Skeletal muscle tissue (tissue), 4 donors: ENCODE results near the gene NSD1. TPM values are rescaled to one million over a fixed set of nuclear protein-coding genes. Genes with fewer than 3 reads are reported as not detected.
"Not testable (repeated sequence)": the region's sequence is repeated elsewhere in the genome, so short reads cannot be mapped to it uniquely, and the experiment has no call there.

Experiments used
- H3K27ac ChIP-seq: one replicate; pipeline ENCODE4 v1.7.0; 2013; ENCODE audit warnings: mild to moderate bottlenecking, low read depth, low read length, inconsistent platforms
- H3K27me3 ChIP-seq, 3 donors: one replicate each; pipeline ENCODE4 v1.7.0; 2013; ENCODE audit warnings: low read length in 3 of 3; ENCODE audit not compliant: control insufficient read depth in 3 of 3, insufficient read depth in 3 of 3
- H3K36me3 ChIP-seq, 3 donors: one replicate each; pipeline ENCODE4 v1.7.0; 2013; ENCODE audit warnings: low read length in 3 of 3; ENCODE audit not compliant: control insufficient read depth in 3 of 3, insufficient read depth in 3 of 3
- H3K4me1 ChIP-seq, 3 donors: one replicate each; pipeline ENCODE4 v1.7.0; 2013; ENCODE audit warnings: low read length in 3 of 3, mild to moderate bottlenecking in 3 of 3; ENCODE audit not compliant: control insufficient read depth in 3 of 3, insufficient read depth in 3 of 3
- H3K4me3 ChIP-seq, 3 donors: one replicate each; pipeline ENCODE4 v1.7.0; 2013; ENCODE audit warnings: low read length in 3 of 3
- H3K9ac ChIP-seq, 3 donors: one replicate each; pipeline ENCODE4 v1.7.0; 2013; ENCODE audit warnings: low read length in 3 of 3, mild to moderate bottlenecking in 3 of 3, moderate library complexity in 2 of 3, low read depth in 1 of 3
- H3K9me3 ChIP-seq, 3 donors: one replicate each; pipeline ENCODE4 v1.7.0; 2013; ENCODE audit warnings: low read length in 3 of 3; ENCODE audit not compliant: control insufficient read depth in 3 of 3
- total RNA-seq: library from RNA; depleted of rRNA; stranded (reverse); fragments of >200 nt; gene quantifications from one replicate; pipeline ENCODE4 v1.2.3, GENCODE V29; 2014
- donor health status: Osteomylitis.

The NSD1 gene
- total RNA-seq, 1 donor from 2014 or later, result 57.4 TPM

DNA sequence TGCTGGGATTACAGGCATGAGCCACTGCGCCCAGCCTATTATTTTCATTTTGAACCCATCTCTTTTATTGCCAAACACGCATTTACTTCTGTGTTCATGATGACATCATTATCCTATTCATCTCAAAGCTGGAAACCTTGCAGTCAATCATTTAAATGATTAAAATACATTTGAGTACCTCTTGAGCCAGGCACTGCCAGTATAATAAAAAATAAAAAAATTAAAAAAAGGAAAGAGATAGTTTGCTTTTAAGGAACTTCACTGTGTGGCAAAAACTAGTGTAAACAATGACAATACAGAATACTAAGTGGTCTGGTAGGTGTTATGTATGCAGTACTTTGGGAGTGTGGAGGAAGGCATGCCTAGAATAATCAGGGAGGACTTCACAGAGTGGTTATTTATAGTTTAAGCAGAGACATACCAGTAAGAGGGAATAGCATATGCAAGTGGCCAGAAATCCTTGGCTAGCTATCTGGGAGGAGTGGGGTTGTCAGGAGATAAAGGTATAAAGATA, 8.6 kb downstream of the NSD1 start:
- H3K4me3 ChIP-seq, result no peak overlapping the region
- no peaks in the 10 kb centered on the region for H3K9me3 ChIP-seq
- H3K4me1 ChIP-seq, result peaks cover 12 to 17% (median 17%) of the 10 kb centered on the region in 3 donors
- no peaks in the 10 kb centered on the region for H3K27me3 ChIP-seq
- H3K36me3 ChIP-seq, result peaks cover 4 to 17% (median 12%) of the 10 kb centered on the region in 3 donors
- H3K9ac ChIP-seq, result peak overlapping the region in 1 of 3 donors; percentile 50
- no peak overlapping the region for H3K27ac ChIP-seq

DNA sequence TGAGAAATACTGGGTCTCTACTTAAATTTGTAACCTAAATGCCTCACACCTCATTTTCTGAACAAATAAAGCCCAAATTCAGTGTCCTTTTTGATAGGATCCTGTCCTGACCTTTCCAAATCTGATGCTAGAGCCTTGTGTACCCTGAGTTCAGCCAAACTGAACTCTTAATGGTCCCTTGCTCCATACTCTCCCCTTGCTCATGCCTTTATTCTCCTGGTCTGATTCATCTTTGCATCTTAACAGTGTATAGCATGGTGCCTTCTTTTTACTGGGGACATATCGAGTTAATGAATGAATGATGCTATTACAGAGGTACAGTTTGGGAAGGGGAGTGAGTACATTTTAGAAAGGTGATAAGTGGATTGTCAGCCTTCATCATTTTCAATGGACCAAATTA, 9.2 kb downstream of the NSD1 start:
- Histone ChIP-seq H3K36me3 (peaks cover 4 to 17% (median 13%) of the 10 kb centered on the region in 3 donors), H3K4me1 (peaks cover 12 to 17% (median 13%) of the 10 kb centered on the region in 3 donors), H3K27ac (no peak overlapping the region), H3K27me3 (no peaks in the 10 kb centered on the region), H3K4me3 (no peak overlapping the region), H3K9me3 (no peaks in the 10 kb centered on the region), H3K9ac (no peak overlapping the region)

DNA sequence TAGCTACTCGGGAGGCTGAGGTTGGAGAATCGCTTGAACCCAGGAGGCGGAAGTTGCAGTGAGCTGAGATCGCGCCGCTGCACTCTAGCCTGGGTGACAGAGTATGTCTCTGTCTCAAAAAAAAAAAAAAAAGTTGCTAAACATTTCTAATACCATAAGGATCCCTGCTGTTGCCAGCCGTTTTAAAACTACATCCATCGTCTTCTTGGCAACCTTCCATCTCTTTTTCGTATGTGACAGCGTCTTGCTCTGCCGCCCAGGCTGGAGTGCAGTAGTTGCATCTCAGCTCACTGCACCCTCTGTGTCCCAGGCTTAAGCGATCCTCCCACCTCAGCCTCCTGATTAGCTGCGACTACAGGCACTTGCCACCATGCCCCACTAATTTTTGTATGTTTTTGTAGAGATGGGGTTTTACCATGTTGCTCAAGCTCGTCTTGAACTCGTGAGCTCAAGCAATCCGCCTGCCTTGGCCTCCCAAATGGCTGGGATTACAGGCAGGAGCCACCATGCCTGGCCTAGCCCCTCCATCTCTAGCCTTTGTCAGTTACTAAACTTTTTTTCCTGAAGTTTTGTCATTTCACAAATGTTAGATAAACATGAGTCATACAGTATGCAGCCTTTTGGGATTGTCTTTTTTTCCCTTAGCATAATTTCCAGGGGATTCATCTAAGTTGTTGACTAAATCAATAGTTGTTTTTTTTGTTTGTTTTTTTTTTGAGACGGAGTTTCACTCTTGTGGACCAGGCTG, 13.5 kb downstream of the NSD1 start:
- Histone ChIP-seq H3K9me3 (no peaks in the 10 kb centered on the region), H3K27ac (no peak overlapping the region), H3K36me3 (peaks cover 2 to 13% (median 9%) of the 10 kb centered on the region in 3 donors), H3K27me3 (no peaks in the 10 kb centered on the region), H3K4me1 (peaks cover 6 to 8% (median 7%) of the 10 kb centered on the region in 3 donors), H3K9ac (no peak overlapping the region), H3K4me3 (no peak overlapping the region)

DNA sequence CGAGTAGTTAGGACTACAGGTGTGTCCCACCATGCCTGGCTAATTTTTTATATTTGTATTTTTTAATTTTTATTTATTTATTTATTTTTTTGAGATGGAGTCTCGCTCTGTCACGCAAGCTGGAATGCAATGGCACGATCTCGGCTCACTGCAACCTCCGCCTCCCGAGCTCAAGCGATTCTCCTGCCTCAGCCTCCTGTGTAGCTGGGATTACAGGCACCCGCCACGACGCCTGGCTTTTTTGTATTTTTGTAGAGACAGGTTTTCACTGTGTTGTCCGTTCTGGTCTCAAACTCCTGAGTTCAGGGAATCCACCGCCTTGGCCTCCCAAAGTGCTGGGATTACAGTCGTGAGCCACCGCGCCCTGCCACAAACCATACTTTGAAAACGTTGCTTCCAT, 16.5 kb downstream of the NSD1 start:
- H3K27me3 ChIP-seq, H3K9ac ChIP-seq, H3K9me3 ChIP-seq, H3K4me3 ChIP-seq, H3K27ac ChIP-seq, H3K4me1 ChIP-seq, H3K36me3 ChIP-seq: not testable (repeated sequence)

DNA sequence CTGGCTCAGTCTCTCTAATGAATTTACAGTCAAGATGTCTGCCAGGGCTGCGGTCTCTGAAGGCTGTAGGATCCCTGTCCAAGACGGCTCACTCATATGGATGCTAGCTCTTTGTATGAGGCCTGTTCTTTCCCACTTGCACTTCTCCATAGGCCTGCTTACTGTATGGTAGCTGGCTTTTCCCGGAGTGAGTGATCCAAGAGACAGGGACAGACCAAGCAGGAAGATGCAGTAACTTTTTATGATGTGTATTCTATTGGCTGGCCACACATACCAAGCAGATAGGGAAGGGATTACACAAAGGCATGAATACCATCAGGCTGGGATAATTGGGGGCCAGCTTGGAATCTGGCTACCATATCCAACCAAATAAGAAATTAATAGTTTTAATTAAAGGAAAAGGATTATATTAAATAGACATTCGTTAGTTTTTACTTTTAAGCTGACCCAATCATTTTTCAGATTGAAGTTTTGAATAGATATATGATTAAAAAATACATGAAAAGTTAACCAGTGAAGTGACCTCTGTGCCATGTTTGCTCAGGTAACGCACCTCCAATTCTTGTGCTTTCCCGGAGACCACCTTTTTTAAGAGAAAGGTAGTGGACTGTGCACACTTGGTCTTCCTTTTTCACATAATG, 20.6 kb downstream of the NSD1 start:
- Histone ChIP-seq H3K4me1 (peaks cover 0 to 4% (median 4%) of the 10 kb centered on the region in 3 donors), H3K9me3 (no peaks in the 10 kb centered on the region), H3K9ac (no peak overlapping the region), H3K4me3 (no peak overlapping the region), H3K27me3 (no peaks in the 10 kb centered on the region), H3K36me3 (no peaks in the 10 kb centered on the region), H3K27ac (no peak overlapping the region)

DNA sequence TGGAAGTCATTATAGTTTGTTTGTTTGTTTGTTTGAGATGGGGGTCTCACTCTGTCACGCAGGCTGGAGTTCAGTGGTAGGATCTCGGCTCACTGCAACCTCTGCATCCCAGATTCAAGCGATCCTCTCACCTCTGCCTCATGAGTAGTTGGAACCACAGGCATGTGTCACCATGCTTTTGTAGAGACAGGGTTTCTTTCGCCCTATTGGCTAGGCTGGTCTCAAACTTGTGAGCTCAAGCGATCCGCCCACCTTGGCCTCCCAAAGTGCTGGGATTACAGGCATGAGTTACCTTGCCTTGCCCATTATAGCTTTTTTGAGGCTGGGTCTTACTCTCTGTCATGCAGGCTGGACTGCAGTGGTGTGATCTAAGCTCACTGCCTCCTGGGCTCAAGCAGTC, 28.8 kb downstream of the NSD1 start:
- no peaks in the 10 kb centered on the region for H3K9me3 ChIP-seq
- H3K9ac ChIP-seq, result no peak overlapping the region
- H3K4me3 ChIP-seq, result no peak overlapping the region
- no peaks in the 10 kb centered on the region for H3K4me1 ChIP-seq
- H3K36me3 ChIP-seq, result peaks cover 0 to 3% (median 2%) of the 10 kb centered on the region in 3 donors
- H3K27ac ChIP-seq, result no peak overlapping the region
- H3K27me3 ChIP-seq, result no peaks in the 10 kb centered on the region

DNA sequence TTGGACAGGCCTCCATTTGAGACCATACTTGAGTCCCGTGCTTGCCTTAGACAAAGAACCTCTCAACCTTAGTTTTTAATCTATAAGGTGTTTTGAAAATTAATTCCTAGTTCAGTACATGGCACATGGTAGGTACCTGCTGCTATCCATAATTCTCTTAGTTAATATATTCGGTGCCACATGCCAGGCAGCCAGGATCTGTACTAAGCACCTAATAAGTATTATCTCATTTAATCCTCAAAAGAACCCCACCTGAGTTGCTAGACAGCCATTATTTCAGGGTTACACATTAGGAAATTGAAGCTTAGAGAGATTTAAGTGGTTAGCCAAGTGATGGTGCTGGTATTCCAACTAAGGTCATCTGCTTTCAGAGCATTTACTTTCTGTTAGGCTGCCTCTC, 29.9 kb downstream of the NSD1 start:
- H3K36me3 ChIP-seq, result peaks cover 0 to 3% (median 2%) of the 10 kb centered on the region in 3 donors
- H3K4me3 ChIP-seq, result no peak overlapping the region

DNA sequence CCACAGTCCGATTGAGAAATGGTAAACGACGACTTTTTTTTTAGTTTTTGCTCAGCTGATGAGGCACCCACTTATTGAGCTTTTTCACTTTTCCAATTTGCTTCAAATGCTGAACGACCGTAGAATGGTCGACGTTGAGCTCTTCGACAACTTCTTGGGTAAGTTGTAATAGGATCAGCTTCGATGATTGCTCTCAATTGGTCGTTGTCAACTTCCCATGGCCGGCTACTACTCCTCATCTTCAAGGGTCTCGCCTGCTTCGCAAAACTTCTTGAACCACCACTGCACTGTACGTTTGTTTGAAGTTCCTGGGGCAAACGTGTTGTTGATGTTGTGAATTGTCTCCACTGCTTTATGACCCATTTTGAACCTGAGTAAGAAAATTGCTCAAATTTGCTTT, 35.7 kb downstream of the NSD1 start:
- peaks cover 0 to 3% (median 2%) of the 10 kb centered on the region in 3 donors for H3K36me3 ChIP-seq

More for the DNA sequence above, 29.9 kb downstream of the NSD1 start:
- Histone ChIP-seq H3K4me1 (no peaks in the 10 kb centered on the region), H3K27ac (no peak overlapping the region), H3K9ac (no peak overlapping the region), H3K27me3 (no peaks in the 10 kb centered on the region), H3K9me3 (no peaks in the 10 kb centered on the region)

DNA sequence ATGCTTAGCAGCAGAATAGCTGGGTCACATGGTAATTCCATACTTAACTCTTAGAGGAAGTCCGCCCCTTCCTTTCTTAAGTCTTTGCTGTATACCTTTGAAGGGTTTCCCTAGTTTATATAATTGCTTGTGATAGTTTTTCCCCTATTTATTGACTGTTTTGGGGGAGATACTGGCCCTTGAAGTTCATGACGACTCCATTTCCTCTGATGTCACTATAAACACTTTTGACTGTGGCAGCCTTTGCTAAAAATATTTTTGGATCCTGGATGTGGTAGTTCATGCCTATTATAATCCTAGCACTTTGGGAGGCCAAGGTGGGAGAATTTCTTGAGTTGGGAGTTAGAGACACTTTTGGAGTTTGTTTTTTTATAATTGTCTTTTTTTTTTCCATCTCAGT, 38.4 kb downstream of the NSD1 start:
- peaks cover 5 to 18% (median 6%) of the 10 kb centered on the region in 3 donors for H3K4me1 ChIP-seq
- no peaks in the 10 kb centered on the region for H3K36me3 ChIP-seq
- H3K4me3 ChIP-seq, result no peak overlapping the region
- no peak overlapping the region for H3K9ac ChIP-seq
- H3K9me3 ChIP-seq, result no peaks in the 10 kb centered on the region
- H3K27me3 ChIP-seq, result no peaks in the 10 kb centered on the region
- H3K27ac ChIP-seq, result no peak overlapping the region

More for the DNA sequence above, 35.7 kb downstream of the NSD1 start:
- no peak overlapping the region for H3K9ac ChIP-seq
- no peak overlapping the region for H3K4me3 ChIP-seq
- H3K9me3 ChIP-seq, result no peaks in the 10 kb centered on the region
- peaks cover 2 to 14% (median 5%) of the 10 kb centered on the region in 3 donors for H3K4me1 ChIP-seq
- H3K27me3 ChIP-seq, result no peaks in the 10 kb centered on the region
- H3K27ac ChIP-seq, result no peak overlapping the region

DNA sequence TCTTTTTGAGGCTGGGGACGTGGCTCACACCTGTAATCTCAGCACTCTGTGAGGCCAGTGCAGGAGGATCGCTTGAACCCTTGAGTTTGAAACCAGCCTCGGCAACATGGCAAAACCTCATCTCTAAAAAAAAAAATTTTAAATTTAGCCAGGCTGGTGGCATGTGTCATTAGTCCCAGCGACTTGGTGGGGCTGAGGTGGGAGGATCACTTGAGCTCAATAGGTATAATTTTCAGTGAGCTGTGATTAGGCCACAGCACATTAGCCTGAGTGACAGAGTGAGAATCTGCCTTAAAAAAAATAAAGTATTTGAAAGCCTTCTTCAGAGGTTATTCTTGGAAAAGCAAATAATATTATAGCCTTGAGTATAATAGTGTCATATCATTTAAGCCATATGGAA, 41.8 kb downstream of the NSD1 start:
- no peaks in the 10 kb centered on the region for H3K27me3 ChIP-seq
- H3K27ac ChIP-seq, result no peak overlapping the region
- H3K9ac ChIP-seq, result no peak overlapping the region
- no peak overlapping the region for H3K4me3 ChIP-seq
- H3K9me3 ChIP-seq, result no peaks in the 10 kb centered on the region
- H3K36me3 ChIP-seq, result no peaks in the 10 kb centered on the region
- H3K4me1 ChIP-seq, result peaks cover 5 to 18% (median 6%) of the 10 kb centered on the region in 3 donors
